Glutamatergic neuron (in vitro differentiated cells): ENCODE results near the gene FAM89A. TPM values are rescaled to one million over a fixed set of nuclear protein-coding genes. Genes with fewer than 3 reads are reported as not detected.

ENCODE experiments used
- DNase-seq: peaks from one replicate; pipeline ENCODE4 v3.0.0; 2022
- H3K27ac Mint-ChIP-seq: one replicate; pipeline ENCODE4 v1.8.0; 2020; ENCODE audit warnings: mild to moderate bottlenecking, mixed read lengths, inconsistent platforms; ENCODE audit not compliant: unreplicated experiment
- H3K27me3 Mint-ChIP-seq: one replicate; pipeline ENCODE4 v1.8.0; 2020; ENCODE audit warnings: mild to moderate bottlenecking, moderate library complexity, mixed read lengths, inconsistent platforms; ENCODE audit not compliant: unreplicated experiment
- H3K36me3 Mint-ChIP-seq: one replicate; pipeline ENCODE4 v1.8.0; 2020; ENCODE audit warnings: mild to moderate bottlenecking, mixed read lengths, inconsistent platforms; ENCODE audit not compliant: unreplicated experiment
- H3K4me1 Mint-ChIP-seq: one replicate; pipeline ENCODE4 v1.8.0; 2020; ENCODE audit warnings: mild to moderate bottlenecking, low read depth, mixed read lengths, inconsistent platforms; ENCODE audit not compliant: unreplicated experiment
- H3K4me3 Mint-ChIP-seq: one replicate; pipeline ENCODE4 v1.8.0; 2020; ENCODE audit warnings: mild to moderate bottlenecking, mixed read lengths, inconsistent platforms; ENCODE audit not compliant: unreplicated experiment
- H3K9me3 Mint-ChIP-seq: one replicate; pipeline ENCODE4 v1.8.0; 2020; ENCODE audit warnings: mild to moderate bottlenecking, moderate library complexity, mixed read lengths, inconsistent platforms; ENCODE audit not compliant: unreplicated experiment
- total RNA-seq: library from RNA; stranded (reverse); fragmentation: NEBNext Ultra II Directional; extraction: Animal tissue kit (Norgen Biotek cat#: 25700); gene quantifications from one replicate; pipeline ENCODE4 v1.2.1, GENCODE V29; 2021; ENCODE audit not compliant: unreplicated experiment
- TF ChIP-seq, protein P1 (sequence below): fragments of 200-600 bp; sonication (generic); IDR thresholded peaks from one replicate; pipeline ENCODE4 v1.5.0; 2021; ENCODE audit not compliant: partially characterized antibody, unreplicated experiment

Gene FAM89A
- total RNA-seq, 1 donor from 2014 or later = 6.4 TPM

DNA sequence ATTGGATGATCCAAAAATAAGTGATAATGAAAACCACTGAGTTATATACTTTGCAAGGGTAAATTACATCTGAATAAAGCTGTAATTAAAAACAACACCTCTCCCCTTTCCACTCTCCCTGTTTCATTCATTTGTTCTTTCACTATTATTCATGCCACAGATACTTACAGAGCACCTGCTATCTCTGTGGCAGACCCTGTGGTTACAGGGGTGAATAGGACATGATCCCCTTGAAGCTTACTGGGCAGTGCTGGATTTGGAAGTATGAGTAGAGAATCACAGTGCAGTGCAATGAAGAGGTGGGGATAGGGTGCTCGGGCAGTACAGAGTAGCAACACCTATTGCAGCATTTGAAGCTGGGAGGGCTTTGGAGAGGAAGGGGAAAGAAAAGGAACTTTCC lies 39.4 kb downstream of the FAM89A start:
- Mint-ChIP-seq H3K4me1 (no peaks in the 10 kb centered on the region), H3K9me3 (peaks cover 9% of the 10 kb centered on the region), H3K4me3 (no peak overlapping the region), H3K27ac (no peak overlapping the region), H3K36me3 (peaks cover 39% of the 10 kb centered on the region), H3K27me3 (no peaks in the 10 kb centered on the region)
- TF ChIP-seq, protein P1, sequence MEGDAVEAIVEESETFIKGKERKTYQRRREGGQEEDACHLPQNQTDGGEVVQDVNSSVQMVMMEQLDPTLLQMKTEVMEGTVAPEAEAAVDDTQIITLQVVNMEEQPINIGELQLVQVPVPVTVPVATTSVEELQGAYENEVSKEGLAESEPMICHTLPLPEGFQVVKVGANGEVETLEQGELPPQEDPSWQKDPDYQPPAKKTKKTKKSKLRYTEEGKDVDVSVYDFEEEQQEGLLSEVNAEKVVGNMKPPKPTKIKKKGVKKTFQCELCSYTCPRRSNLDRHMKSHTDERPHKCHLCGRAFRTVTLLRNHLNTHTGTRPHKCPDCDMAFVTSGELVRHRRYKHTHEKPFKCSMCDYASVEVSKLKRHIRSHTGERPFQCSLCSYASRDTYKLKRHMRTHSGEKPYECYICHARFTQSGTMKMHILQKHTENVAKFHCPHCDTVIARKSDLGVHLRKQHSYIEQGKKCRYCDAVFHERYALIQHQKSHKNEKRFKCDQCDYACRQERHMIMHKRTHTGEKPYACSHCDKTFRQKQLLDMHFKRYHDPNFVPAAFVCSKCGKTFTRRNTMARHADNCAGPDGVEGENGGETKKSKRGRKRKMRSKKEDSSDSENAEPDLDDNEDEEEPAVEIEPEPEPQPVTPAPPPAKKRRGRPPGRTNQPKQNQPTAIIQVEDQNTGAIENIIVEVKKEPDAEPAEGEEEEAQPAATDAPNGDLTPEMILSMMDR = no peak
- DNase-seq = no peak

- no peaks in the 10 kb centered on the region for H3K27me3 Mint-ChIP-seq
- H3K4me3 Mint-ChIP-seq = no peak overlapping the region
- no peaks in the 10 kb centered on the region for H3K4me1 Mint-ChIP-seq
- no peak for DNase-seq
- H3K36me3 Mint-ChIP-seq = peaks cover 34% of the 10 kb centered on the region
- peaks cover 9% of the 10 kb centered on the region for H3K9me3 Mint-ChIP-seq
- TF ChIP-seq, protein P1 = no peak
- no peak overlapping the region for H3K27ac Mint-ChIP-seq
These were observed 39.9 kb downstream of the FAM89A start for GRCh38 chr1:231000201-231000600.

DNA sequence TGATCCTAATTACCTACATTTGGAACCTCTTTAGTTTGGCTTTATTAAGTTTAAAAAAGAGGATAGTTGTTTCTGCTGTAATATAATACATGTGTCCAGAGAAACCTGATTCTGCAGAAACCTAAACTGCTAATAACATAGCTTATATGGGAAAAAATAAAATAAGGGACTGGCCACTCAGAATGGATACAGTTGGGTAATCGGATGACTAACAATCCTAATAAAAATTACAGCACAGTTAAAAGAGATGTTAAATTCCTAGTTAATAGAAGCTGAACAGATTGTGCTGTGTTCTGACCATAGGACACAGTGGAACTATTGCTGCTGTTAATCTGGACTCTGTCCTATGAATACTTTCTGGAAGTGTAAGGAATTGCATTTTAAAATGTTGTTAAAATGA lies 45.2 kb downstream of the FAM89A start:
- Mint-ChIP-seq H3K27ac (no peak overlapping the region), H3K4me1 (no peaks in the 10 kb centered on the region), H3K4me3 (no peak overlapping the region), H3K36me3 (peaks cover 15% of the 10 kb centered on the region), H3K27me3 (no peaks in the 10 kb centered on the region), H3K9me3 (no peaks in the 10 kb centered on the region)
- TF ChIP-seq, protein P1 = no peak
- no peak for DNase-seq

- H3K4me3 Mint-ChIP-seq = no peak overlapping the region
- H3K27me3 Mint-ChIP-seq = no peaks in the 10 kb centered on the region
- no peak overlapping the region for H3K27ac Mint-ChIP-seq
- no peak for DNase-seq
- H3K36me3 Mint-ChIP-seq = peaks cover 2% of the 10 kb centered on the region
- no peaks in the 10 kb centered on the region for H3K4me1 Mint-ChIP-seq
- no peaks in the 10 kb centered on the region for H3K9me3 Mint-ChIP-seq
- TF ChIP-seq, protein P1 = no peak
These were observed 47.8 kb downstream of the FAM89A start for GRCh38 chr1:230992100-230992774.

DNA sequence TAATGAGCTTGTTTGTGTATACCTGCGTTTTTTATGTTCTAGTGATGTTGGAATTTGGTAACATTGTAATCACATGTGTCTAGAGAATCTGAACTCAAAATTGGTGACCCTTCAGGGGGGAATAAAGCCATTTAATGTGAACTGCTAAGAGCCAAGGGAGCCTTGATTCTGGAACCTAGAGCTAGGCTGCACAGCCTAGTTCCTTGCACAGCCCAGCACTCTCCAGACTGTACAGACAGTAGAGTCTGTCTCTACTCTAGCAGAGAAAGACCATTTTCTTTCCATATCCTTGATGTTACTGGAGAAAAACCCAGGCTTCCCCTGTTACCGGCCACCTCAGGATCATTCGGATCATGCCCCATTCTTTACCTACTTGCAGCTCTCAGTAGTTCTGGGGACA lies 52.6 kb downstream of the FAM89A start:
- DNase-seq = no peak
- no peaks in the 10 kb centered on the region for H3K36me3 Mint-ChIP-seq
- TF ChIP-seq, protein P1 = no peak
- no peaks in the 10 kb centered on the region for H3K9me3 Mint-ChIP-seq
- H3K4me3 Mint-ChIP-seq = no peak overlapping the region
- H3K27ac Mint-ChIP-seq = no peak overlapping the region
- no peaks in the 10 kb centered on the region for H3K27me3 Mint-ChIP-seq
- no peaks in the 10 kb centered on the region for H3K4me1 Mint-ChIP-seq
